RWPE1 (cell line): ENCODE data around the gene TBX21.

Experiments
- CTCF ChIA-PET: fragments of 350-600 bp; sonication (Branson Sonifier 250); formaldehyde crosslinking; extraction: SDS; loops from one replicate; lab custom pipeline; 2021; lab: Yijun Ruan, JAX
- POLR2A ChIA-PET: fragments of 400-600 bp; formaldehyde crosslinking; extraction: SDS; loops from one replicate; lab custom pipeline; 2020; ENCODE audit warnings: antibody characterized with exemption; ENCODE audit not compliant: low non-redundant PET; lab: Yijun Ruan, JAX
- DNase-seq: peaks from one replicate; pipeline ENCODE4 v3.0.0; 2012; ENCODE audit warnings: low spot score
- H3K27ac ChIP-seq: fragments of 450-650 bp; 2 replicates; pipeline ENCODE4 v1.5.1; 2017
- CTCF ChIP-seq: fragments of 450-650 bp; conservative IDR thresholded peaks from 2 replicates; pipeline ENCODE4 v1.5.1; 2017; ENCODE audit warnings: low read depth, mild to moderate bottlenecking

The TBX21 gene

GRCh38 chr17:47713980-47714700 lies 18.9 kb upstream of the TBX21 start:
- TF ChIP-seq CTCF = no peak
- no peak overlapping the region for H3K27ac ChIP-seq
- ChIA-PET POLR2A (no interaction called here), CTCF (no interaction called here)
- DNase-seq = no peak

- H3K27ac ChIP-seq = no peak overlapping the region
- CTCF ChIA-PET = interaction anchor here (0.7 kb wide), 1 partner anchor 11 kb away, joined by 3 read pairs; no protein-coding TSS in a partner anchor
- no peak for TF ChIP-seq CTCF
- POLR2A ChIA-PET = no interaction called here
- no peak for DNase-seq
Measured at GRCh38 chr17:47714773-47715396, 18.2 kb upstream of the TBX21 start.

GRCh38 chr17:47715669-47716325 lies 17.2 kb upstream of the TBX21 start:
- DNase-seq = no peak
- CTCF ChIA-PET = interaction anchor here (0.7 kb wide), 1 partner anchor 12 kb away, joined by 3 read pairs; no protein-coding TSS in a partner anchor
- POLR2A ChIA-PET = no interaction called here
- TF ChIP-seq CTCF = no peak
- H3K27ac ChIP-seq = no peak overlapping the region

- CTCF ChIA-PET = no interaction called here
- H3K27ac ChIP-seq = no peak overlapping the region
- POLR2A ChIA-PET = no interaction called here
Measured at GRCh38 chr17:47716375-47716774, 16.7 kb upstream of the TBX21 start.

GRCh38 chr17:47717261-47717697 lies 15.8 kb upstream of the TBX21 start:
- TF ChIP-seq CTCF = no peak
- H3K27ac ChIP-seq = no peak overlapping the region
- POLR2A ChIA-PET = no interaction called here
- no peak for DNase-seq
- CTCF ChIA-PET = interaction anchor here (0.6 kb wide), 1 partner anchor 1858 kb away, joined by 3 read pairs; no protein-coding TSS in a partner anchor

More at GRCh38 chr17:47716375-47716774, 16.7 kb upstream of the TBX21 start:
- TF ChIP-seq CTCF = no peak
- no peak for DNase-seq

GRCh38 chr17:47717979-47718621 lies 14.9 kb upstream of the TBX21 start:
- TF ChIP-seq CTCF = no peak
- ChIA-PET POLR2A (no interaction called here), CTCF (interaction anchor here (0.7 to 1.4 kb wide), 3 partner anchors 13 to 82 kb away, joined by 3 read pairs; partner anchors contain the start of gene TBX21)
- H3K27ac ChIP-seq = no peak overlapping the region
- no peak for DNase-seq
